CD14-positive monocyte (primary cell): ENCODE data around the gene GLT6D1. TPM values are rescaled to one million over a fixed set of nuclear protein-coding genes. Genes with fewer than 3 reads are reported as not detected.

Source experiments
- DNase-seq, 3 donors: peaks; one replicate each; pipeline ENCODE4 v3.0.0-alpha.2; 2011 to 2022
- H2AFZ ChIP-seq: 2 replicates; pipeline ENCODE4 v1.6.0; 2012; ENCODE audit warnings: mild to moderate bottlenecking, low read depth, low read length, inconsistent platforms; ENCODE audit not compliant: insufficient read depth, poor library complexity, severe bottlenecking
- H3K27ac ChIP-seq, 2 donors: 1 replicate in 1 of 2; 2 replicates in 1 of 2; pipeline ENCODE4 v1.5.1; 2012 to 2013; ENCODE audit warnings: low read length in 2 of 2, control low read depth in 1 of 2, inconsistent platforms in 1 of 2, low read depth in 1 of 2, mild to moderate bottlenecking in 1 of 2
- H3K27me3 ChIP-seq, 2 donors: one replicate each; pipeline versions ENCODE4 v1.6.0 to v1.6.1; 2011 to 2013; ENCODE audit warnings: low read length in 2 of 2; ENCODE audit not compliant: control insufficient read depth in 2 of 2, insufficient read depth in 2 of 2
- H3K36me3 ChIP-seq, 2 donors: replicated peaks in 1 of 2; 1 replicate in 1 of 2; 2 replicates in 1 of 2; pipeline versions ENCODE4 v1.5.1 to v1.6.1; 2012 to 2013; ENCODE audit warnings: low read length in 2 of 2, control low read depth in 1 of 2, inconsistent platforms in 1 of 2, mild to moderate bottlenecking in 1 of 2; ENCODE audit not compliant: insufficient read depth in 2 of 2, control insufficient read depth in 1 of 2
- H3K4me1 ChIP-seq, 2 donors: 1 replicate in 1 of 2; 2 replicates in 1 of 2; pipeline versions ENCODE4 v1.5.1 to v1.6.1; 2012 to 2013; ENCODE audit warnings: low read length in 2 of 2, control low read depth in 1 of 2, inconsistent platforms in 1 of 2, mild to moderate bottlenecking in 1 of 2, moderate library complexity in 1 of 2; ENCODE audit not compliant: insufficient read depth in 2 of 2, control insufficient read depth in 1 of 2
- H3K4me2 ChIP-seq: replicated peaks from 2 replicates; pipeline ENCODE3; 2012; ENCODE audit warnings: low read length, moderate library complexity, mild to moderate bottlenecking; ENCODE audit not compliant: poor library complexity, severe bottlenecking; ENCODE audit errors: extremely low read depth
- H3K4me3 ChIP-seq, 3 experiments: fragments of 200-600 bp in 1 of 3; sonication (generic) in 1 of 3; replicated peaks in 1 of 3; 1 replicate in 2 of 3; 2 replicates in 1 of 3; pipeline ENCODE4 v1.5.1; 2011 to 2013; ENCODE audit warnings: low read length in 3 of 3, mild to moderate bottlenecking in 3 of 3, control low read depth in 2 of 3, low read depth in 2 of 3, inconsistent platforms in 1 of 3, moderate library complexity in 1 of 3
- H3K79me2 ChIP-seq: 2 replicates; pipeline ENCODE4 v1.6.0; 2012; ENCODE audit warnings: mild to moderate bottlenecking, control low read depth, inconsistent platforms, low read length, moderate library complexity; ENCODE audit not compliant: insufficient read depth
- H3K9ac ChIP-seq: 2 replicates; pipeline ENCODE4 v1.6.0; 2017; ENCODE audit warnings: low read length, mild to moderate bottlenecking; ENCODE audit not compliant: insufficient read depth, poor library complexity, severe bottlenecking
- H3K9me3 ChIP-seq, 2 donors: replicated peaks in 1 of 2; 1 replicate in 1 of 2; 2 replicates in 1 of 2; pipeline versions ENCODE4 v1.5.1 to v1.6.1; 2012 to 2013; ENCODE audit warnings: low read length in 2 of 2, control low read depth in 1 of 2; ENCODE audit not compliant: control insufficient read depth in 1 of 2, insufficient read depth in 1 of 2
- H4K20me1 ChIP-seq: 2 replicates; pipeline ENCODE4 v1.6.0; 2012; ENCODE audit warnings: mild to moderate bottlenecking, low read length, control low read depth, moderate library complexity; ENCODE audit not compliant: insufficient read depth
- H3K27ac Mint-ChIP-seq, 7 donors: one replicate each; pipeline ENCODE4 v1.8.0; 2020; ENCODE audit warnings: mild to moderate bottlenecking in 7 of 7, mixed read lengths in 7 of 7, moderate library complexity in 6 of 7, inconsistent platforms in 2 of 7
- H3K27me3 Mint-ChIP-seq, 3 donors: one replicate each; pipeline ENCODE4 v1.8.0; 2021 to 2022; ENCODE audit warnings: low read depth in 3 of 3, mild to moderate bottlenecking in 3 of 3, mixed read lengths in 3 of 3, moderate library complexity in 3 of 3, inconsistent platforms in 1 of 3
- H3K36me3 Mint-ChIP-seq, 2 donors: one replicate each; pipeline ENCODE4 v1.8.0; 2020; ENCODE audit warnings: mixed read lengths in 2 of 2, inconsistent platforms in 1 of 2, mild to moderate bottlenecking in 1 of 2
- H3K4me1 Mint-ChIP-seq: one replicate; pipeline ENCODE4 v1.8.0; 2020; ENCODE audit warnings: mild to moderate bottlenecking, mixed read lengths
- H3K4me3 Mint-ChIP-seq, 2 donors: one replicate each; pipeline ENCODE4 v1.8.0; 2020; ENCODE audit warnings: mild to moderate bottlenecking in 2 of 2, mixed read lengths in 2 of 2, moderate library complexity in 1 of 2
- H3K9me3 Mint-ChIP-seq, 7 donors: one replicate each; pipeline ENCODE4 v1.8.0; 2020 to 2022; ENCODE audit warnings: mixed read lengths in 7 of 7, mild to moderate bottlenecking in 6 of 7, moderate library complexity in 6 of 7, inconsistent platforms in 2 of 7
- WGBS: methylation state at CpG from one replicate; pipeline ENCODE4 v1.1.5; 2013; ENCODE audit warnings: missing lambda C conversion rate; ENCODE audit not compliant: insufficient coverage; 5-methylcytosine and 5-hydroxymethylcytosine counted together
- intact Hi-C, 2 donors: fragments of 100-400 bp; cut with micrococcal nuclease; formaldehyde crosslinking; loops; one replicate each; pipeline versions ENCODE4 v1.15.0 to v1.15.1; 2023
- polyA plus RNA-seq, 3 donors: library from polyadenylated mRNA; depleted of rRNA in 1 of 3; unstranded in 2 of 3; stranded (reverse) in 1 of 3; fragments of 300-500 nt in 2 of 3; fragments of >200 nt in 1 of 3; fragmentation: Illumina TruSeq in 2 of 3; gene quantifications; 1 replicate in 2 of 3; 2 replicates in 1 of 3; pipeline ENCODE4 v1.2.3, GENCODE V29; 2012 to 2021
- TF ChIP-seq, protein P1 (sequence below): fragments of 200-600 bp; IDR thresholded peaks from one replicate; pipeline ENCODE4 v1.8.0; 2022; ENCODE audit warnings: antibody characterized with exemption, mild to moderate bottlenecking

The GLT6D1 gene
- polyA plus RNA-seq, 3 donors, result not detected

- Mint-ChIP-seq H3K9me3 (peaks cover 0 to 3% (median 2%) of the 10 kb centered on the region in 7 donors), H3K4me3 (no peak overlapping the region), H3K36me3 (no peaks in the 10 kb centered on the region), H3K27me3 (peaks cover 2 to 7% (median 3%) of the 10 kb centered on the region in 3 donors), H3K27ac (no peak overlapping the region), H3K4me1 (no peaks in the 10 kb centered on the region)
- H3K4me2 ChIP-seq, result no peak overlapping the region
- intact Hi-C loops, result no loop called here
- no peaks in the 10 kb centered on the region for H3K79me2 ChIP-seq
- H3K27ac ChIP-seq, result no peak overlapping the region
- 89% methylated on average over 5 of the region's 13 CpGs for WGBS
- H3K4me3 ChIP-seq, result no peak overlapping the region
- H3K9ac ChIP-seq, result no peak overlapping the region
- H4K20me1 ChIP-seq, result no peaks in the 10 kb centered on the region
- no peak overlapping the region for H2AFZ ChIP-seq
- H3K4me1 ChIP-seq, result no peaks in the 10 kb centered on the region
- H3K36me3 ChIP-seq, result no peaks in the 10 kb centered on the region
- H3K9me3 ChIP-seq, result no peaks in the 10 kb centered on the region
- H3K27me3 ChIP-seq, result no peaks in the 10 kb centered on the region
- TF ChIP-seq, protein P1, sequence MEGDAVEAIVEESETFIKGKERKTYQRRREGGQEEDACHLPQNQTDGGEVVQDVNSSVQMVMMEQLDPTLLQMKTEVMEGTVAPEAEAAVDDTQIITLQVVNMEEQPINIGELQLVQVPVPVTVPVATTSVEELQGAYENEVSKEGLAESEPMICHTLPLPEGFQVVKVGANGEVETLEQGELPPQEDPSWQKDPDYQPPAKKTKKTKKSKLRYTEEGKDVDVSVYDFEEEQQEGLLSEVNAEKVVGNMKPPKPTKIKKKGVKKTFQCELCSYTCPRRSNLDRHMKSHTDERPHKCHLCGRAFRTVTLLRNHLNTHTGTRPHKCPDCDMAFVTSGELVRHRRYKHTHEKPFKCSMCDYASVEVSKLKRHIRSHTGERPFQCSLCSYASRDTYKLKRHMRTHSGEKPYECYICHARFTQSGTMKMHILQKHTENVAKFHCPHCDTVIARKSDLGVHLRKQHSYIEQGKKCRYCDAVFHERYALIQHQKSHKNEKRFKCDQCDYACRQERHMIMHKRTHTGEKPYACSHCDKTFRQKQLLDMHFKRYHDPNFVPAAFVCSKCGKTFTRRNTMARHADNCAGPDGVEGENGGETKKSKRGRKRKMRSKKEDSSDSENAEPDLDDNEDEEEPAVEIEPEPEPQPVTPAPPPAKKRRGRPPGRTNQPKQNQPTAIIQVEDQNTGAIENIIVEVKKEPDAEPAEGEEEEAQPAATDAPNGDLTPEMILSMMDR, result no peak
- no peak for DNase-seq
These were observed 46.7 kb downstream of the GLT6D1 start for GRCh38 chr9:135592625-135593024.

- Histone ChIP-seq H3K36me3 (no peaks in the 10 kb centered on the region), H3K9ac (no peak overlapping the region), H2AFZ (no peak overlapping the region), H3K9me3 (no peaks in the 10 kb centered on the region), H3K27me3 (no peaks in the 10 kb centered on the region), H3K4me3 (no peak overlapping the region), H3K79me2 (no peaks in the 10 kb centered on the region), H3K4me2 (no peak overlapping the region), H3K27ac (no peak overlapping the region), H4K20me1 (no peaks in the 10 kb centered on the region), H3K4me1 (no peaks in the 10 kb centered on the region)
- peaks cover 2 to 7% (median 3%) of the 10 kb centered on the region in 3 donors for H3K27me3 Mint-ChIP-seq
- WGBS, result 87% methylated on average over 3 of the region's 5 CpGs
- no peak for DNase-seq
- intact Hi-C loops, result no loop called here
- TF ChIP-seq, protein P1, result no peak
- no peaks in the 10 kb centered on the region for H3K4me1 Mint-ChIP-seq
- H3K36me3 Mint-ChIP-seq, result no peaks in the 10 kb centered on the region
- peaks cover 0 to 3% (median 2%) of the 10 kb centered on the region in 7 donors for H3K9me3 Mint-ChIP-seq
- H3K4me3 Mint-ChIP-seq, result no peak overlapping the region
- H3K27ac Mint-ChIP-seq, result no peak overlapping the region
These were observed 47.1 kb downstream of the GLT6D1 start for GRCh38 chr9:135592331-135592590.
